Activated CD8-positive, alpha-beta memory T cell treated with anti-CD3 and anti-CD28 coated beads, Interleukin-2, amount 10 ng/mL, durations not matched to agents 7 days and 5 days (primary cell): ENCODE data around the gene AFAP1L1. TPM values are rescaled to one million over a fixed set of nuclear protein-coding genes. Genes with fewer than 3 reads are reported as not detected.
"Not testable (repeated sequence)": the region's sequence is repeated elsewhere in the genome, so short reads cannot be mapped to it uniquely, and the experiment has no call there.

ENCODE experiments used
- ATAC-seq: fragments of 150-1000 bp; cut with Tn5 transposase; one replicate; pipeline ENCODE4 v1.10.0; 2021; ENCODE audit warnings: moderate library complexity
- CTCF ChIA-PET: fragments of 350-600 bp; sonication (Branson Sonifier 250); formaldehyde crosslinking; loops from one replicate; lab custom pipeline; 2021; ENCODE audit warnings: antibody characterized with exemption; lab: Charles Lee
- DNase-seq: peaks from one replicate; pipeline ENCODE4 v3.0.0-alpha.2; 2020
- H3K27ac Mint-ChIP-seq: one replicate; pipeline ENCODE4 v1.8.0; 2021; ENCODE audit warnings: mild to moderate bottlenecking, mixed read lengths
- H3K27me3 Mint-ChIP-seq: one replicate; pipeline ENCODE4 v1.8.0; 2021; ENCODE audit warnings: mixed read lengths
- H3K36me3 Mint-ChIP-seq: one replicate; pipeline ENCODE4 v1.8.0; 2021; ENCODE audit warnings: mild to moderate bottlenecking, mixed read lengths
- H3K4me1 Mint-ChIP-seq: one replicate; pipeline ENCODE4 v1.8.0; 2021; ENCODE audit warnings: mixed read lengths
- H3K4me3 Mint-ChIP-seq: one replicate; pipeline ENCODE4 v1.8.0; 2021; ENCODE audit warnings: mild to moderate bottlenecking, moderate library complexity, mixed read lengths
- H3K9me3 Mint-ChIP-seq: one replicate; pipeline ENCODE4 v1.8.0; 2022; ENCODE audit warnings: low read depth, mixed read lengths
- total RNA-seq, 2 experiments: library from RNA; stranded (reverse); gene quantifications; one replicate each; pipeline ENCODE4 v1.2.3, GENCODE V29; 2021

Gene AFAP1L1
- total RNA-seq, 2 experiments from 2014 or later, result not detected

DNA sequence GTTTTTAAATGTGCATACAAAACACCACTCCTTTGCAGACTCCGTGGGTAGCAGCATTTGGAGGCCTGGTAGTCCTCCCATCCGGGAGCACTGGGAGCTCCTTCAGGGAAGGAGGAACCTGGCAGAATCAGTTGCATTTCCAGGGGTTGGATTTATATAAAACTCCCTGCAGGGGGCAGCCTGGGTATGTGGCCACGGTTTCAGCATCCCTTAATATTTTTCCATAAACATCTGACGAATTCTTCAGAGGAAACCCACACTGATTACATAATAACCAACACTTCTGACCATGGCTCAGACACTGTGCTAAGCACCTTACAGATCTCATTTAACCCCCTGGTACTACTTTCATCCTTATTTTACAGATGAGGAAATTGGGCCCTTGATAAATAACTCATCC, 6.1 kb upstream of the AFAP1L1 start:
- Mint-ChIP-seq H3K4me3 (no peak overlapping the region), H3K27me3 (peaks cover 42% of the 10 kb centered on the region), H3K36me3 (no peaks in the 10 kb centered on the region), H3K27ac (no peak overlapping the region), H3K4me1 (no peaks in the 10 kb centered on the region), H3K9me3 (no peaks in the 10 kb centered on the region)
- DNase-seq (no peak), ATAC-seq (no peak)
- CTCF ChIA-PET, result interaction anchor here (0.9 to 5.4 kb wide), 12 partner anchors 11 to 299 kb away, joined by 3 to 65 read pairs (median 4); partner anchors contain the start of gene ABLIM3

- Mint-ChIP-seq H3K9me3 (no peaks in the 10 kb centered on the region), H3K36me3 (no peaks in the 10 kb centered on the region), H3K27me3 (peaks cover 49% of the 10 kb centered on the region), H3K4me3 (no peak overlapping the region), H3K4me1 (peaks cover 6% of the 10 kb centered on the region), H3K27ac (no peak overlapping the region)
- DNase-seq (no peak), ATAC-seq (no peak)
- CTCF ChIA-PET, result interaction anchor here (0.9 to 5.4 kb wide), 7 partner anchors 27 to 150 kb away, joined by 3 to 65 read pairs (median 5); partner anchors contain the start of gene ABLIM3
Observed at GRCh38 chr5:149267241-149267973, 4.3 kb upstream of the AFAP1L1 start.

DNA sequence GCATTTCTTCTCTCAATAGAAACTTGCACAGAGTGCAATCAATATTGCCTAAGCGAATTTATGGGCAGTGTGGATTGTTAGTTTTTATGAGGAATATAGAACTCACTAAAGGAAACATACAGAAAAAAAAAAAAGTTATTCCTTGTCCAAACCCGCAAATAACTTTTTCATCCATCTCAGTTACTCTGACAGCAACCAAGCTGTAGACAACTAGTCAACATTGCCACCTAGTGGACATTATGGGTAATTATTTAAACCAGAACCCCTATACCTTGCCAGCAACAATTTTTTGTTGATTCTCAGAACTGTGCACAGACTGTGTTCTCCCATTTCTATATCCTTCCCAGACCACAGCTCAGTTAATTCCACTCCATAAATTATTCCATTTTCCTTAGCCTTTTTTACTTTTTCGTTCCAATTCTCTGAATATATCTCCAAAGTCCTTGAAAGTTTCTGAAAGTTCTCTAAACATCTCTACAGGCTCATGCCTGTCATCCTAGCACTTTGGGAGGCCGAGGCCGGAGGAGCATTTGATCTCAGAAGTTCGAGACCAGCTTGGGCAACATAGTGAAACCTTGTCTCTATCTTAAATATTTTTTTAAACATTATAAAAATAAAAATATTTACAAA, 2.6 kb upstream of the AFAP1L1 start:
- no peak overlapping the region for H3K4me3 Mint-ChIP-seq
- ATAC-seq, result peak; percentile 67
- H3K27me3 Mint-ChIP-seq, result peaks cover 60% of the 10 kb centered on the region
- H3K4me1 Mint-ChIP-seq, result peaks cover 6% of the 10 kb centered on the region
- CTCF ChIA-PET, result interaction anchor here (0.6 to 3.4 kb wide), 21 partner anchors 10 to 538 kb away, joined by 3 to 52 read pairs (median 5); partner anchors contain the start of gene ABLIM3
- no peak overlapping the region for H3K27ac Mint-ChIP-seq
- H3K36me3 Mint-ChIP-seq, result no peaks in the 10 kb centered on the region
- H3K9me3 Mint-ChIP-seq, result no peaks in the 10 kb centered on the region
- no peak for DNase-seq

- no peak for ATAC-seq
- H3K4me3 Mint-ChIP-seq, result peak overlapping the region; percentile 21
- peaks cover 6% of the 10 kb centered on the region for H3K4me1 Mint-ChIP-seq
- CTCF ChIA-PET, result interaction anchor here (3.4 kb wide), 1 partner anchor 131 kb away, joined by 52 read pairs; the partner anchor contains the start of gene ABLIM3
- H3K9me3 Mint-ChIP-seq, result no peaks in the 10 kb centered on the region
- no peak for DNase-seq
- H3K27ac Mint-ChIP-seq, result no peak overlapping the region
- no peaks in the 10 kb centered on the region for H3K36me3 Mint-ChIP-seq
- peaks cover 63% of the 10 kb centered on the region for H3K27me3 Mint-ChIP-seq
Observed at GRCh38 chr5:149271195-149271715, 404 bp upstream of the AFAP1L1 start.

DNA sequence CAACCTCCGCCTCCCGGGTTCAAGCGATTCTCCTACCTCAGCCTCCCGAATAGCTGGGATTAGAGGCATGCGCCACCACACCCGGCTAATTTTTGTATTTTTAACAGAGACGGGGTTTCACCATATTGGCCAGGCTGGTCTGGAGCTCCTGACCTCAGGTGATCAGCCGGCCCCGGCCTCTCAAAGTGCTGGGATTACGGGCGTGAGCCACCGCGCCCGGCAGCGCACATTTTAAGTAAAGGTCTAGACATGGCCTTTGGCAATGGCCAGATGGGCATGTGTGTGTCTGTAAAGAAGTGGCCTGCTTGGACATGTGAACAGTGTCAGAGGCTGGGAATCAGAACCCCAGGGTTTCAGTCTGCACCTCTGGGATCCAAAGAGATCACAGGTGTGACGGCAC, 1.1 kb downstream of the AFAP1L1 start:
- H3K4me1 Mint-ChIP-seq, DNase-seq, ATAC-seq, H3K4me3 Mint-ChIP-seq, H3K27ac Mint-ChIP-seq, H3K9me3 Mint-ChIP-seq, H3K36me3 Mint-ChIP-seq: not testable (repeated sequence)
- CTCF ChIA-PET, result interaction anchor here (1.0 to 1.1 kb wide), 2 partner anchors 129 to 542 kb away, joined by 3 read pairs; no protein-coding TSS in a partner anchor
- peaks cover 77% of the 10 kb centered on the region for H3K27me3 Mint-ChIP-seq

- no peaks in the 10 kb centered on the region for H3K36me3 Mint-ChIP-seq
- no peaks in the 10 kb centered on the region for H3K9me3 Mint-ChIP-seq
- H3K27me3 Mint-ChIP-seq, result peaks cover 78% of the 10 kb centered on the region
- H3K27ac Mint-ChIP-seq, result no peak overlapping the region
- peaks cover 6% of the 10 kb centered on the region for H3K4me1 Mint-ChIP-seq
- DNase-seq, result no peak
- ATAC-seq, result no peak
- CTCF ChIA-PET, result no interaction called here
- no peak overlapping the region for H3K4me3 Mint-ChIP-seq
Observed at GRCh38 chr5:149273237-149273636, 1.6 kb downstream of the AFAP1L1 start.

GRCh38 chr5:149273950-149274349, 2.3 kb downstream of the AFAP1L1 start:
- H3K4me1 Mint-ChIP-seq, result peaks cover 6% of the 10 kb centered on the region
- ATAC-seq (no peak), DNase-seq (no peak)
- H3K4me3 Mint-ChIP-seq, result no peak overlapping the region
- H3K9me3 Mint-ChIP-seq, result no peaks in the 10 kb centered on the region
- CTCF ChIA-PET, result interaction anchor here (1.0 kb wide), 1 partner anchor 133 kb away, joined by 3 read pairs; the partner anchor contains the start of gene ABLIM3
- H3K27ac Mint-ChIP-seq, result no peak overlapping the region
- H3K36me3 Mint-ChIP-seq, result no peaks in the 10 kb centered on the region
- H3K27me3 Mint-ChIP-seq, result peaks cover 81% of the 10 kb centered on the region

- no peaks in the 10 kb centered on the region for H3K9me3 Mint-ChIP-seq
- H3K4me3 Mint-ChIP-seq, result no peak overlapping the region
- no peaks in the 10 kb centered on the region for H3K36me3 Mint-ChIP-seq
- CTCF ChIA-PET, result no interaction called here
- ATAC-seq (no peak), DNase-seq (no peak)
- peaks cover 6% of the 10 kb centered on the region for H3K4me1 Mint-ChIP-seq
- peaks cover 83% of the 10 kb centered on the region for H3K27me3 Mint-ChIP-seq
- no peak overlapping the region for H3K27ac Mint-ChIP-seq
Observed at GRCh38 chr5:149274939-149275338, 3.3 kb downstream of the AFAP1L1 start.

DNA sequence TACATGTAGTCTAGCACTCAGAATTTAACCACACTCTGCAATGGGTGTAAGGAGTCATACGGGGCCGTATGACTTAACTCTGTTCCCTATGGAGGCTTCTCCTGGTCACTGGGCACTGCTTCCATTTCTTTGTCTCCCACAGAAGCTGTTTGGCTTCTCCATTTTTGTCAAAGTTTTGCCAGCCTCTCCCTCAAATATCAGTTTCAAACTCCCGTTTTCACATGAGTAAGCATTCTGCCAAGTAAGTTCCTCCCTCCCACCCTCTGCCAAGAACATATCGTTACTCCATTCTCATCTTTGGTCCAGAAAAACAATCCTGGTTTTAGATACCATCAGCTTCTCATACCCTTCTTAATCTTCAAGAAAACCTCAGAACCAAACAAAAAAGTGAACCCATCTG, 6.1 kb downstream of the AFAP1L1 start:
- CTCF ChIA-PET, result interaction anchor here (1.5 kb wide), 1 partner anchor 136 kb away, joined by 5 read pairs; the partner anchor contains the start of gene ABLIM3
- ATAC-seq, result no peak
- Mint-ChIP-seq H3K27me3 (peaks cover 68% of the 10 kb centered on the region), H3K9me3 (no peaks in the 10 kb centered on the region), H3K36me3 (no peaks in the 10 kb centered on the region), H3K4me1 (no peaks in the 10 kb centered on the region), H3K4me3 (no peak overlapping the region), H3K27ac (no peak overlapping the region)
- no peak for DNase-seq

DNA sequence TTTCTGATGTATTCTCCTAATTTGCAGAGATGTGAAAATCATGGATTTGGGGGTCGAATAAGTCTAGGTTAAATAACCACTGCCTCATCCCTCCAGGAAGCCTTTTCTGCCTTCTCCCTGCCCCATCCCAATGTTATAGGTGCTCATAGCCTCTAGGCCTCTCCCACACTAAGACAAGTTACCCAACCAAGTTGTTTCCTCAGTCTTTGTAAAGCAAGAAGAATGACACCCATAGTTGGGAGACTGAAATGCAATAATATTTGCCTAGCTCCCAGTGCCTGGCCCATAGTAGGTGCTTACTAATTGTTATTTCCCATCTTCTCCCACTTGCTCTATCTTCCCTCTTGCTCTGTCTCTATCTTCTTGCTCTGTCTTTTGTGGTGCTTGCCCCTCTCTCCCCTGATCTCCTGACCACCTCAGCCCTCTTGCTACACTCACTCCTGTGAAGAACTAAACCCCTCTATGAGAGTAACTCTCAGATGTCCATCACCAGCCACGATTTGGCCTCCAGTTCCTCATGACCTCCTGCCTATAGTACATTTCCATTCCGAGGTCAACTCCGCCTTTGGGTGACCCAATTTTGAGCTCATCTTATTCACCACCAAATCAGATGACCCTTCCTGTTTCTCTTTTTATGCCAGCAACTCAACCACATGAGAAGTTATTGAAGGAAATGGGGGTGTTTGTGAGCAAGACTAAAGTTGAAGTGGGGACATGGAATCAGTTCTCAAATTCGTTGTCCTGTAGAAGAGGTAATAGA, 7.0 kb downstream of the AFAP1L1 start:
- ATAC-seq, result no peak
- H3K27me3 Mint-ChIP-seq, result peaks cover 60% of the 10 kb centered on the region
- no peak overlapping the region for H3K4me3 Mint-ChIP-seq
- CTCF ChIA-PET, result interaction anchor here (1.4 to 1.5 kb wide), 2 partner anchors 94 to 137 kb away, joined by 5 to 7 read pairs; partner anchors contain the start of gene ABLIM3
- DNase-seq, result no peak
- no peak overlapping the region for H3K27ac Mint-ChIP-seq
- H3K4me1 Mint-ChIP-seq, result no peaks in the 10 kb centered on the region
- H3K36me3 Mint-ChIP-seq, result no peaks in the 10 kb centered on the region
- no peaks in the 10 kb centered on the region for H3K9me3 Mint-ChIP-seq

GRCh38 chr5:149279661-149280060, 8.0 kb downstream of the AFAP1L1 start:
- Mint-ChIP-seq H3K4me3 (no peak overlapping the region), H3K27me3 (peaks cover 59% of the 10 kb centered on the region), H3K4me1 (no peaks in the 10 kb centered on the region), H3K27ac (no peak overlapping the region), H3K36me3 (no peaks in the 10 kb centered on the region), H3K9me3 (no peaks in the 10 kb centered on the region)
- CTCF ChIA-PET, result interaction anchor here (0.6 to 1.4 kb wide), 5 partner anchors 35 to 309 kb away, joined by 3 to 7 read pairs (median 3); partner anchors contain the start of gene ABLIM3
- ATAC-seq (no peak), DNase-seq (no peak)

GRCh38 chr5:149280124-149280523, 8.5 kb downstream of the AFAP1L1 start:
- H3K27me3 Mint-ChIP-seq, result peaks cover 55% of the 10 kb centered on the region
- no peak for DNase-seq
- no peak overlapping the region for H3K4me3 Mint-ChIP-seq
- CTCF ChIA-PET, result interaction anchor here (1.0 to 1.2 kb wide), 3 partner anchors 34 to 152 kb away, joined by 3 read pairs; partner anchors contain the start of gene ABLIM3
- H3K36me3 Mint-ChIP-seq, result no peaks in the 10 kb centered on the region
- H3K4me1 Mint-ChIP-seq, result no peaks in the 10 kb centered on the region
- H3K9me3 Mint-ChIP-seq, result no peaks in the 10 kb centered on the region
- no peak overlapping the region for H3K27ac Mint-ChIP-seq
- no peak for ATAC-seq
